Measurements from ENCODE around the gene WHRN.

WHRN gene

DNA sequence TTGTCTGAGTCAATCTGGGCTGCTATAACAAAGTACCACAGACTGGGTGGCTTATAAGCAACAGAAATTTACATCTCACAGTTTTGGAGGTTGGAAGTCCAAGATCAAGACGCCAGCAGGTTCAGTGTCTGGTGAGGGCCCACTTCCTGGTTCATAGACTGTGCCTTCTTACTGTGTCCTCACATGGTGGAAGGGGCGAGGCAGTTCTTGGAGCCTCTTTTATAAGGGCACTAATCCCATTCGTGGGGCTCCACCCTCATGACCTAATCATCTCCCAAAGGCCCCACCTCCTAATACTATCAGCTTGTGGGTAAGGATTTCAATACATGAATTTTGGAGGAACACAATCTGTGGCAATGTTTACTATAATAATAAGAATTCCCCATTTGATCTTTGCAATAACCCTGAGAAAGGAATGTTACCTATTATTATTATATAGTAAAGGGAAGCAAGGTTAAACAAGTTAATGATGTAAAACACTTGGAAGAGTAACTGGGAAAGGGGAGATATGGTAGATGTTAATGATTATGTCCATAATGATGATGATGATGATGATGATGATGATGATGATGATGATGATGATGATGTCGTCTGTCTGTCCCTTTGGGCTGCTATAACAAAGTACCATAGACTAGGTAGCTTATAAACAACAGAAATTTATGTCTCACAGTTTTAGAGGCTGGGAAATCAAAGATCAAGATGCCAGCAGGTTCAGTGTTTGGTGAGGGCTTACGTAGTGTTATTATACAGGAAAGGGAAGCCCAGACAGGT lies 40.8 kb downstream of the WHRN start:
- DNase-seq (ENCODE audit: extremely low spot score): no peak
- no peak for TF ChIP-seq ELF4 (IDR thresholded peaks at IDR 0.05)
- no peak for TF ChIP-seq NFRKB (IDR thresholded peaks at IDR 0.05)
- TF ChIP-seq TARDBP (IDR thresholded peaks at IDR 0.05): no peak
- TF ChIP-seq L3MBTL2 (conservative IDR thresholded peaks at IDR 0.05): no peak
- TF ChIP-seq FOXM1 (IDR thresholded peaks at IDR 0.05; ENCODE audit: borderline replicate concordance): no peak
- TF ChIP-seq, protein P1, sequence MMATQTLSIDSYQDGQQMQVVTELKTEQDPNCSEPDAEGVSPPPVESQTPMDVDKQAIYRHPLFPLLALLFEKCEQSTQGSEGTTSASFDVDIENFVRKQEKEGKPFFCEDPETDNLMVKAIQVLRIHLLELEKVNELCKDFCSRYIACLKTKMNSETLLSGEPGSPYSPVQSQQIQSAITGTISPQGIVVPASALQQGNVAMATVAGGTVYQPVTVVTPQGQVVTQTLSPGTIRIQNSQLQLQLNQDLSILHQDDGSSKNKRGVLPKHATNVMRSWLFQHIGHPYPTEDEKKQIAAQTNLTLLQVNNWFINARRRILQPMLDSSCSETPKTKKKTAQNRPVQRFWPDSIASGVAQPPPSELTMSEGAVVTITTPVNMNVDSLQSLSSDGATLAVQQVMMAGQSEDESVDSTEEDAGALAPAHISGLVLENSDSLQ (IDR thresholded peaks at IDR 0.05): no peak
- no peak for TF ChIP-seq ARNT (IDR thresholded peaks at IDR 0.05)
- TF ChIP-seq SP1 (IDR thresholded peaks at IDR 0.05): no peak
- no peak for TF ChIP-seq LEF1 (IDR thresholded peaks at IDR 0.05; ENCODE audit: borderline replicate concordance)
- TF ChIP-seq BHLHE40 (IDR thresholded peaks at IDR 0.05; ENCODE audit: borderline replicate concordance): no peak
- no peak for TF ChIP-seq FOXA1 (IDR thresholded peaks at IDR 0.05)
- TF ChIP-seq ZNF384 (IDR thresholded peaks at IDR 0.05): no peak
- no peak for TF ChIP-seq SUZ12 (IDR thresholded peaks at IDR 0.05)
- POLR2A ChIA-PET: no interaction called here
- CTCF ChIA-PET: no interaction called here

DNA sequence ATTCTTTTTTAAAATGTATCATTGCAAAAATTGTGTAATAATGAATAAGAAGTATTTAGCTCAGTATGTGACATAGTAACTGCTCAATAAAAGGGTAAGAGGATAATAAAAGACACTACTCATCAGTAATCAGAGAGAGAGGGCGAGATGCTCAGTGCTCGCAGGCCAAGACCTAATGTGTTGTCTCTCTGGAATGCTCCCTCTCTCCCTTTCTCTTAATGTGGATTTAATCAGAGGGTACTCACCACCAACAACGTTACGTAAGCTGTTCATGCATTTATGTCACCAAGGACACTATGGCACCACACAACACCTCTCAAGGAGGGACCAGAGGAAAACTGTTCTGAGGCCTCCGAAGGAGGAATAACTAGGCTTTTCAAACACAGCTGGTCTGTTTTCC lies 42.5 kb downstream of the WHRN start:
- ChIA-PET CTCF (no interaction called here), POLR2A (no interaction called here)
- no peak for DNase-seq (ENCODE audit: extremely low spot score)
- no peak for TF ChIP-seq NFRKB (IDR thresholded peaks at IDR 0.05)
- no peak for TF ChIP-seq SP1 (IDR thresholded peaks at IDR 0.05)
- no peak for TF ChIP-seq CTBP1 (IDR thresholded peaks at IDR 0.05; ENCODE audit: borderline replicate concordance)
- TF ChIP-seq ELF4 (IDR thresholded peaks at IDR 0.05): no peak
- no peak for TF ChIP-seq LEF1 (IDR thresholded peaks at IDR 0.05; ENCODE audit: borderline replicate concordance)
- TF ChIP-seq TARDBP (IDR thresholded peaks at IDR 0.05): no peak
- no peak for TF ChIP-seq BHLHE40 (IDR thresholded peaks at IDR 0.05; ENCODE audit: borderline replicate concordance)
- no peak for TF ChIP-seq FOXM1 (IDR thresholded peaks at IDR 0.05; ENCODE audit: borderline replicate concordance)
- TF ChIP-seq FOXA1 (IDR thresholded peaks at IDR 0.05): no peak

DNA sequence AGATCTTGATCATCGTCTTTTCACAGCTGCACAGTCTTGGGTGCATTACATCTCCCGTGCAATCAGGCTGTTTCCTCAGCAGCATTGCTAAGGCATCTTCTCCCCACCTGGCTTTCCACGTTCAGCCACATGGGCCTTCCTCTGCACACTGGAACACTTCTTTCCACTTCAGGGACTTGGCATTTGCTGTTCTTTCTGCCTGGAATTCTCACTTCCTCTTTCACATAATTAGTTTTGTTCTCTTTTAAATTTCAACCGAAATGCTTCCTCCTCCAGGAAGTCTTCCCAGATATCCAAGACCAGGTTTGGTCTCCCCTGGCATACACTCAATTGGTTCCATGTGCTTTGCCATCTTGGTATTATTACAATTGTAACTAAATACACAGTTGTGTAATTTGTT lies 43.8 kb downstream of the WHRN start:
- ChIA-PET POLR2A (no interaction called here), CTCF (no interaction called here)
- no peak for DNase-seq (ENCODE audit: extremely low spot score)
- TF ChIP-seq ARNT (IDR thresholded peaks at IDR 0.05) (no peak), ZNF384 (IDR thresholded peaks at IDR 0.05) (no peak), FOXA1 (IDR thresholded peaks at IDR 0.05) (no peak)

DNA sequence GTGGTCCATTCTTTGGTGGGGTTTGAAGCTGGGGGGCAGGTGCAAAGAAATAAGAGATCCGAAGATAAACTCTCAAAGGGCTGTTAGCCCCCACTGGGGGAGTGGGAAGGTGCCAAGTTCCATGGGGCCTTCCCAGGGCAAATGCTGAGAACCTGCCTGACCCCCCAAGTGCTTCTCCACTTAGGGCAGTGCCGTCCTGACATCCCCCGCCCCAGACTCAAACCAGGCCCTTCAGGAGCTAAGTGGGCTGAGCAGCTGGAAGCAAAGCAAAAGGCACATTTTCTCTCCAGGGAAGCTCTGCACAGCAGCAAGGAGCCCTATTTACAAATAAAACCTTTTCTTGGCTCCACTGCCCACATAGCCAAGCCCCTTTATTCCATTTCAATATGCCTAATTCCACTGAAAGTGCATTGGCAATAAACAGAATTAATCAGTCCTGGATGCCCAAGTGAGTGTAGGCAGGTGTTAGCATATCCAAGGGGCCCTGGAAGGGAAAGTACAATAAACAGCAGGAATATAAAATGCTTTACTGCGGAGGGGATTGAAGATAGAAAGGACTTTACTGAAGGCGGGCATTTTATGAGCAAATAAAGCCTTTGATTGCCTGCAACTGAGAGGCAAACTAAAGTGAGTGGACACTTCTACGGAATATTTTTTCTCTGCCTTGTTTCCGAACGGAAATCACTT lies 44.6 kb downstream of the WHRN start:
- CTCF ChIA-PET: no interaction called here

DNA sequence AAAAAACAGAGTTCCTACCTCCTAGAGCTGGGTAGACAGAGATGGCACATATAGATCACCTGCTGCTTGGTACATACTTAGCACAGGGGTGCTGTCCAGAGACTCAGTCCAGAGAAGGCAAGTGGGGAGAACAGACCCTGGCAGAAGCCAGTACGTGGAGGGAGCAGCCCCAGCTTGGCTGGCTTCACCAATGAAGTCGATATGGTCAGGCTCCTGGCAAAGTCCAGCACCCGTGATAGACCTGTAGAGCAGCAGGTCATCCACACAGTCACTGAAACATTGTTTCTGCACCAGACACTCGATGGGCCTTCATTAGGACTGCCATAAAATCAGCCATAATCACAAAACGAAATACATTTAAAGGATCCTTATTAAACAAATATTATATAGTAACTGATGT lies 45.8 kb downstream of the WHRN start:
- ChIA-PET POLR2A (no interaction called here), CTCF (no interaction called here)
- TF ChIP-seq NFRKB (IDR thresholded peaks at IDR 0.05) (no peak), ELF4 (IDR thresholded peaks at IDR 0.05) (no peak), FOXM1 (IDR thresholded peaks at IDR 0.05; ENCODE audit: borderline replicate concordance) (no peak)
- no peak for DNase-seq (ENCODE audit: extremely low spot score)

More for the DNA sequence above, 44.6 kb downstream of the WHRN start:
- no peak for TF ChIP-seq SUZ12 (IDR thresholded peaks at IDR 0.05)
- TF ChIP-seq ZNF384 (IDR thresholded peaks at IDR 0.05): no peak
- TF ChIP-seq TARDBP (IDR thresholded peaks at IDR 0.05): no peak
- TF ChIP-seq FOXM1 (IDR thresholded peaks at IDR 0.05; ENCODE audit: borderline replicate concordance): no peak
- TF ChIP-seq FOXA1 (IDR thresholded peaks at IDR 0.05): no peak
- no peak for TF ChIP-seq LEF1 (IDR thresholded peaks at IDR 0.05; ENCODE audit: borderline replicate concordance)
- TF ChIP-seq HDGF (IDR thresholded peaks at IDR 0.05; ENCODE audit: borderline replicate concordance): no peak
- POLR2A ChIA-PET: no interaction called here
- DNase-seq (ENCODE audit: extremely low spot score): no peak

DNA sequence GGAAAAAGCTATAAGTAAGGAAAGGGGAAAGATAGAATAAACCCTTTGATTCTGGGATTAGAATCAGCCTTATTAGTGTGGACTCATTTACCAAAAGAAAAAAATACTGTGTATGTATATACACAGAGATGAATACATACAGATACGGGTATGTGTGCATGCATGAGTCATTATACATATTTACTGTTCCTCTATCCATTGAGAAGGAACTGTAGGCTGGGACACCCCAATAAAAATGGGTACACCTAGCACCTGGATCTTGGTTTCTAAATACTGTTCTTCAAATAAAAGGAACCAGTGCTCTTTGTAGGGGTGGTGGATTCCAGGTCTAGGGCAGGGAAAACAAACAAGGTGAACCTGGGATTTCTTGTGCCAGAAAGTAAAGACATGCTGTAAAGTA lies 48.3 kb downstream of the WHRN start:
- ChIA-PET POLR2A (no interaction called here), CTCF (no interaction called here)
- no peak for TF ChIP-seq L3MBTL2 (conservative IDR thresholded peaks at IDR 0.05)
- no peak for TF ChIP-seq FOXM1 (IDR thresholded peaks at IDR 0.05; ENCODE audit: borderline replicate concordance)
- TF ChIP-seq FOXK2 (IDR thresholded peaks at IDR 0.05): no peak
- no peak for TF ChIP-seq LEF1 (IDR thresholded peaks at IDR 0.05; ENCODE audit: borderline replicate concordance)
- no peak for TF ChIP-seq ARNT (IDR thresholded peaks at IDR 0.05)
- no peak for TF ChIP-seq TARDBP (IDR thresholded peaks at IDR 0.05)
- no peak for TF ChIP-seq SUZ12 (IDR thresholded peaks at IDR 0.05)
- no peak for TF ChIP-seq ELF4 (IDR thresholded peaks at IDR 0.05)
- TF ChIP-seq, protein P1 (IDR thresholded peaks at IDR 0.05): no peak
- no peak for TF ChIP-seq FOXA1 (IDR thresholded peaks at IDR 0.05)
- TF ChIP-seq SP1 (IDR thresholded peaks at IDR 0.05): no peak
- TF ChIP-seq NFRKB (IDR thresholded peaks at IDR 0.05): no peak
- TF ChIP-seq HDGF (IDR thresholded peaks at IDR 0.05; ENCODE audit: borderline replicate concordance): no peak
- no peak for TF ChIP-seq ZNF384 (IDR thresholded peaks at IDR 0.05)
- DNase-seq (ENCODE audit: extremely low spot score): no peak

DNA sequence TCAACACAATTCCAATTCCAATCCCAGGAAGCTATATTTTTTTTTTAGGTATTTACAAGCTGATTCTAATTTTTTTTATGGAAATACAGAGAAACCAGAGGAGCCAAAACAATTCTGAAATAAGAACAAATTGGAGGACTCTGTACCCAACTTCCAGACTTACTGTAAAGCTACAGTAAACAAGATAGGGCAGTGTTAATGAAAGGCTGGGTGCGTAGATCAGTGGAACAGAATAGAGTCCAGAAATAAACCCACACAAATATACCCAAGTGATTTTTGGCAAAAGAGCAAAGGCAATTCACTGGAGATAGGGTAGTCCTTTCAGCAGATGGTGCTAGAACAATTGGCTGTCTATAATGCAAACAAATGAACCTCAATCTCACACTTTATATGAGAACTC lies 50.6 kb downstream of the WHRN start:
- ChIA-PET POLR2A (no interaction called here), CTCF (no interaction called here)
- TF ChIP-seq ZNF384 (IDR thresholded peaks at IDR 0.05) (no peak), CTBP1 (IDR thresholded peaks at IDR 0.05; ENCODE audit: borderline replicate concordance) (no peak), NFRKB (IDR thresholded peaks at IDR 0.05) (no peak), L3MBTL2 (conservative IDR thresholded peaks at IDR 0.05) (no peak)
- TF ChIP-seq, protein P1 (IDR thresholded peaks at IDR 0.05): no peak
- no peak for DNase-seq (ENCODE audit: extremely low spot score)

Data from HEK293T (cell line).